T-helper 17 cell (primary cell): ENCODE results near the gene COL2A1. TPM values are rescaled to one million over a fixed set of nuclear protein-coding genes. Genes with fewer than 3 reads are reported as not detected.

Source experiments
- ATAC-seq: fragments of 150-1000 bp; cut with Tn5 transposase; 2 replicates; pipeline ENCODE4 v1.10.0; 2021; ENCODE audit warnings: mild to moderate bottlenecking, moderate library complexity
- DNase-seq, 3 donors: peaks; one replicate each; pipeline versions ENCODE4 v3.0.0 to v3.0.0-alpha.2; 2020 to 2021
- H3K9me3 ChIP-seq: one replicate; pipeline ENCODE4 v1.7.0; 2013; ENCODE audit warnings: low read length, mild to moderate bottlenecking; ENCODE audit not compliant: control insufficient read depth, poor library complexity, severe bottlenecking
- H3K27ac Mint-ChIP-seq: one replicate; pipeline ENCODE4 v1.8.0; 2022; ENCODE audit warnings: mild to moderate bottlenecking, moderate library complexity, mixed read lengths
- H3K27me3 Mint-ChIP-seq: one replicate; pipeline ENCODE4 v1.8.0; 2022; ENCODE audit warnings: mixed read lengths
- H3K36me3 Mint-ChIP-seq: one replicate; pipeline ENCODE4 v1.8.0; 2022; ENCODE audit warnings: low read depth, mixed read lengths
- H3K4me1 Mint-ChIP-seq: one replicate; pipeline ENCODE4 v1.8.0; 2022; ENCODE audit warnings: mild to moderate bottlenecking, mixed read lengths
- H3K4me3 Mint-ChIP-seq: one replicate; pipeline ENCODE4 v1.8.0; 2022; ENCODE audit warnings: mild to moderate bottlenecking, moderate library complexity, mixed read lengths
- total RNA-seq, 4 donors: library from RNA in 2 of 4; stranded (reverse) in 2 of 4; gene quantifications; one replicate each; pipeline ENCODE4 v1.2.3 and lab custom pipeline; 2022 to 2026

The COL2A1 gene
- not detected for total RNA-seq
- total RNA-seq (lab: John Stamatoyannopoulos, UW): 0.08 to 2.3 reads per million in 2 donors

DNA sequence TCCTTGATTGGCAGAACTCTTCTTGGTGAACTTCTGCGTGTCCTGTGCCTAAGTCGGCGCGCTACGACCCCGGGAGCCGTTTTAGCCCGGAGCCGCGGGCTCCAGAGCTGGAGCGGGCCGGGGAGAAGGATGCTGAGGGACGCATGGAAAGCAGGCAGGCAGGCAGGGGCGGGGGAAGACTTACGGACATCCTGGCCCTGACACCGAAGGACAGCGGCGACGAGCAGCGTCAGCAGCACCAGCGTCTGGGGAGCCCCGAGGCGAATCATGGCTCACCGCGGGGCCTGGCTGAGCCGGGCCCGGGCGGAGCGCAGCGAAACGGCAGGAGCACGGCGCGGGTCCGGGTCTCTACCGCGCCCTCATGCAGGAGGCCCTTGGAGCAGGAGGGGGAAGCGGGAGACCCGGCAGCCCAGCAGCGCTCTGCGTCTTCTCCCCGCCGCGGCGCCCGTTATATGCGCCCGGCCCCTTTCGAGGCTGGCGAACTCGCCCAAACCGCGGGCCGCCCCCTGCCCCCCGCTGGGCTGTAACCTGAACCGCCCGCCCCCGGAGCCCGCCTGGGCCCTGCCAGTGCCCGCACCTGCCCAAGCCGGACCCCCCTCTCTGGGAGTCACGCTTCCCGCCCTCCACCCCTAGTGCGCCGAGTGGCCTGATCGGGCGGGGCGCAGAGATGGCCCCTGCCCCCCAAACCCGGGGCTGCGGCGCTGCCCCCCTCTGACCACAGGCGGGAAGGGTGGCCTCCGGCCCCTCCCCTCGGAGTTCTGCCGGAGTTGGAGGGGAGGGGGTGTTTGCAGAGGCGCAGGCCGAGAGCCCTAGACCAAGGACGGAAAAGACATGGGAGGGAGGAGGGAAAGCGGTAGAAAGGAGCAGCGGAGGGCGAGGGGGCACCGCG, at the start of gene COL2A1:
Gene COL2A1, minus strand, starts transcription at position 424 of the 889 bp plus-strand sequence. Its CDS starts 155 bp downstream, at position 269.
- Mint-ChIP-seq H3K4me1 (peaks cover 34% of the 10 kb centered on the region), H3K27me3 (peaks cover 81% of the 10 kb centered on the region), H3K4me3 (peak within 1 kb of the TSS; percentile 86), H3K27ac (no peak within 1 kb of the TSS), H3K36me3 (peaks cover 2% of the 10 kb centered on the region)
- DNase-seq: no peak
- peak; percentile 57 for ATAC-seq
- no peaks in the 10 kb centered on the region for H3K9me3 ChIP-seq

DNA sequence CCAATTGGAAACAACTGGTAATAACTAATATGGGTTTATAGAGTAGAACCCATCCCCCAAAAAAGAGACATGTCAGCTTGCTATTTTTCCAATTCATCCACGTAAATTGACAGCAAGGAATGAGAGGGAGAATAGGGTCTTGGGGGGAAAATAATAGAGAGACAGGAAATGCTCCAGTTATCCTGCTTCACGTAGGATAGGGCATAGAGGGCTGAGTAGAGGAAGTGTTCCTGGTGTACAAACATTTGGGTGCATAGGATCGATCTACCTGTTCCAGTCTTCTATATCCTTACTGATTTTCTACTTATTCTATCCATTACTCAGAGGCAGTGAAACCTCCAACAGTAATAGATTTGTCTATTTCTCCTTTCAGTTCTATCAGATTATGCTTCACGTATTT, 49.6 kb upstream of the COL2A1 start:
- Mint-ChIP-seq H3K27me3 (no peaks in the 10 kb centered on the region), H3K36me3 (peaks cover 9% of the 10 kb centered on the region), H3K4me1 (peaks cover 8% of the 10 kb centered on the region), H3K27ac (no peak overlapping the region), H3K4me3 (no peak overlapping the region)
- no peak for ATAC-seq
- H3K9me3 ChIP-seq: no peaks in the 10 kb centered on the region
- no peak for DNase-seq

DNA sequence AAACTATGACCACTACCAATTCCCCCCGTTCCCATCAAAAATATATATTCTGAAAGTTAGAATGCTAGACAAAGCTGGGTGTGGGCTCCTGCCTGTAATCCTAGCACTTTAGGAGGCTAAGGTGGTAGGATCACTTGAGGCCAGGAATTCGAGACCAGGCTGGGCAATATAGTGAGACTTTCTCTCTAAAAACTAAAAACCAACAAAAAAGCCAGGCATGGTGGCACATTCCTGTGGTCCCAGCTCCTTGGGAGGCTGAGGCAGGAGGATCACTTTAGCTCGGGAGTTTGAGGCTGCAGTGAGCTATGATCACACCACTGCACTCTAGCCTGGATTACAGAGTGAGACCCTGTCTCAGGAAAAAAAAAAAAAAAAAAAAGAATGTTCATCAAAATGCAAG, 48.8 kb upstream of the COL2A1 start:
- H3K27me3 Mint-ChIP-seq: no peaks in the 10 kb centered on the region
- H3K36me3 Mint-ChIP-seq: peaks cover 8% of the 10 kb centered on the region
- H3K4me3 Mint-ChIP-seq: no peak overlapping the region
- H3K9me3 ChIP-seq: no peaks in the 10 kb centered on the region
- DNase-seq (no peak), ATAC-seq (no peak)
- peaks cover 11% of the 10 kb centered on the region for H3K4me1 Mint-ChIP-seq
- no peak overlapping the region for H3K27ac Mint-ChIP-seq

DNA sequence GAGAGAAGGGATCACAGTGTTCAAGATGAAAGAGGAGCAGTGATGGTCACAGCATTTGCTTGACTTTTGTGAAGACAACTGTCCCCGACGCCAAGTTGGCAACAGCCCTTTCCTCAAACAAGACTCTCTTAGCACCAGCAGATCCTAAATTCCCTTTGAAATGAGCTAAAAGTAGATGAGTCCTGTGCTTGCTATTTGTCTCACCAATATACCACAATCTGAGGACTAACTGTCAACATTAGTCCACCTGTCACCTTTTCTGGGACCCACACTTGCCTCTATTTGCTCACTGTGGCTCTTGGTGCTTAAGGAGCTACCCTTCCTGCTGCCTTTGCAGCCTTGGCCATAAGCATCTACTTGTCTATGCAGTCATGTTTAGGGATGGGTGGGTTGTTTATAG, 47.4 kb upstream of the COL2A1 start:
- no peak for DNase-seq
- H3K36me3 Mint-ChIP-seq: peaks cover 10% of the 10 kb centered on the region
- no peaks in the 10 kb centered on the region for H3K9me3 ChIP-seq
- peaks cover 11% of the 10 kb centered on the region for H3K4me1 Mint-ChIP-seq
- no peak for ATAC-seq
- H3K4me3 Mint-ChIP-seq: no peak overlapping the region
- peak overlapping the region; percentile 11 for H3K27ac Mint-ChIP-seq
- H3K27me3 Mint-ChIP-seq: no peaks in the 10 kb centered on the region

DNA sequence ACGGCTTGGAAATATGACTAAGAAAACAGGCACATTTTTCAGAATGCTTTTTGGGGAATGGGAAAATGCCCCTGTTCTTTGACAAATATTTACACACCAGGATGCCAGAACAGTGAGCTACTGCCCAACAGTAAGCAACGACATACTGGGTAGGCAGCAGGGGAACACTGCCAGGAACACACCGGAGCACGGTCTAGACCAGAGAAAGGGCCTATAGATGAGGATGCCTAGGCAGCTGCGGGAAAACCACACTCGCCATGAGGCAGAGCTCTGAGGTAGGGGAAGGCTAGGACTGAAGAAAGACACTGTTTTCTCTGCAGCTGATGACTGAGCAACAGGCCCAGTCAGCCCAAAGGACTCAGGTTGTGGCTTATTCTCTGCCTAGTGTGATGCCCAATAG, 45.9 kb upstream of the COL2A1 start:
- H3K9me3 ChIP-seq: no peaks in the 10 kb centered on the region
- H3K27me3 Mint-ChIP-seq: no peaks in the 10 kb centered on the region
- ATAC-seq: no peak
- H3K4me1 Mint-ChIP-seq: peaks cover 11% of the 10 kb centered on the region
- no peak overlapping the region for H3K4me3 Mint-ChIP-seq
- peaks cover 13% of the 10 kb centered on the region for H3K36me3 Mint-ChIP-seq
- no peak overlapping the region for H3K27ac Mint-ChIP-seq
- DNase-seq: no peak

DNA sequence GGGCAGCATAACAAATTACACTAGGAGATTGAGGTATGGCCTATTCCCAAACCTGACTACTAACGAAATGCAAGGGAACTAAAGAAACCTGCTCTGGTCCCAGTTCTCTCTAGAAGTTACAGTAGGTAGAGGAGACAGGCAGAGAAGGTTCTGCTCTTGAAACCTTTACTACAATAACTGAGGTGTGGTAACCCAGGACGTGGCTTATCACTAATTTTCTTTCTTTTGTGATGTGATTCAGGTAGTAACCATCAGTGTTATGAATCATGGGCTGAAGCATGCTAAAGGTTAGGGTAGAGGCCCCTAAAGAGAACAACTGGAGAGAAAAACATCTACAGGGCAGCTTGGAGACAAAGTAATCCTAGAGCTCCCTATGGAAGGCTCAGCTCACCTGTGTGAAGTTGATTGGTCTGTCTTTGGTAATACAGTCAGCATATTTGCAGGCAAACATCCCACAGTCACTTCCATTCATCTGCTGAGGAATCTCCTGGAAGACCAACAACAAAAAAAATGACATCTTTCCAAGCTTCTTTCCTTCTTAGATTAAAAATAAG, 41.8 kb upstream of the COL2A1 start:
- Mint-ChIP-seq H3K4me1 (peaks cover 7% of the 10 kb centered on the region), H3K27me3 (no peaks in the 10 kb centered on the region), H3K4me3 (no peak overlapping the region), H3K36me3 (peaks cover 13% of the 10 kb centered on the region), H3K27ac (peak overlapping the region; percentile 3)
- no peaks in the 10 kb centered on the region for H3K9me3 ChIP-seq
- ATAC-seq: no peak
- DNase-seq: no peak

DNA sequence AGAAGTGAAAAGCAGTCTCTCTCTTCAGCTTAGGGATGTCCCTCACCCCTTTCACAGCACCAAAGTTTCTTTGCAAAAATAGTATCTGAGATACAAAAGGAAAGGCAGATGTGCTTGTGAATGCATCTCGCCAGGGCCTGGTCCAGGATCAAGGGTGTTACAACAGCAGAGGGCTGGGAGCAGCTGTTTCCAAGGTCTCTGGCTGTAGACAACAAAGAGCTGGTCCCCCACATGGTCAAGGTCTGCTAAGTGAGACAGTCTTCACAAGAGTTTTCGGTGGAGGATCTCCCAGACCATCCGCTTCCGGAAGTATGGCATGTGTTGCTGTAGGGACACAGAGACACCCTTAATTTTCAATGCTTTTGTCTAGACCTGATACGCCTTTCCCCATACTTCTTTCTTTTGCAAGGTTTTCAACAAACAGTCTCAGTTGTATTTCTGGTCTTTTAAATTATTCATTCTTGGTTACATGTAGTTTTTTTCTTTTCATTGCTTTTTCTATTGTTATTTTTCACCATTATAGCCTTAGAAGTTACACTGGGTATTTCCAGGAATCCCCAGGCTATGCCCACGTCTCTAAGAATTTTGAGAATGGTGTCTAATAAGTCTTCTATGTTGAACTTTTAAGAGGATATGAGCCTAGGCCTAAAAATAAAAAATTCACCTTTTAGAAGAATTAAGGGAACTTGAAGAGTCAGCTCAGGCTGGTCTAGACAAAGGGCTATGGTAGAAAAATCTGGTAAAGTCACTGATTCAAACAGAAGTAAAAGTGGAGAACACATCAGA, 41.0 kb upstream of the COL2A1 start:
- Mint-ChIP-seq H3K4me1 (peaks cover 7% of the 10 kb centered on the region), H3K27ac (peak overlapping the region; percentile 3), H3K27me3 (no peaks in the 10 kb centered on the region), H3K4me3 (no peak overlapping the region), H3K36me3 (peaks cover 13% of the 10 kb centered on the region)
- no peak for ATAC-seq
- H3K9me3 ChIP-seq: no peaks in the 10 kb centered on the region
- no peak for DNase-seq

DNA sequence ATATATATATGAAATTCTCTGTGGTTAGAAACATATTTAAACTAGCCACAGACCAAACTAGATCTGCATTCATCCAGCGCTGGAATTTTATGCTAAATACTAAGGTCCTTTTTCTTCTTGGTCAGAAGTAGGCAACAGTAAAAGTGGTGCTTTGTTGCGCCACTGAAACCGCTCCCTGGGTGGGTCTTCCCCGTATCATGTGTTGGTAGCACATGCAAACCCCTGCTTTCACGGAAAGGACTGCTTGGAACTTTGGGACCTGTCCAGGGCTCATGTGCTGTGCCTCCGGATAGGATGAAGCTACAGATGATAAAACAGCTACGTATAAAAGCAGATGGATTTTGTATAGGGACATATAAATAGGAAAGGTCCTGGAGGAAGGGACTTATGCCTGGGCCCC, 40.1 kb upstream of the COL2A1 start:
- Mint-ChIP-seq H3K4me1 (peaks cover 7% of the 10 kb centered on the region), H3K27ac (no peak overlapping the region), H3K27me3 (no peaks in the 10 kb centered on the region), H3K36me3 (peaks cover 13% of the 10 kb centered on the region), H3K4me3 (no peak overlapping the region)
- no peak for ATAC-seq
- no peak for DNase-seq
- no peaks in the 10 kb centered on the region for H3K9me3 ChIP-seq

DNA sequence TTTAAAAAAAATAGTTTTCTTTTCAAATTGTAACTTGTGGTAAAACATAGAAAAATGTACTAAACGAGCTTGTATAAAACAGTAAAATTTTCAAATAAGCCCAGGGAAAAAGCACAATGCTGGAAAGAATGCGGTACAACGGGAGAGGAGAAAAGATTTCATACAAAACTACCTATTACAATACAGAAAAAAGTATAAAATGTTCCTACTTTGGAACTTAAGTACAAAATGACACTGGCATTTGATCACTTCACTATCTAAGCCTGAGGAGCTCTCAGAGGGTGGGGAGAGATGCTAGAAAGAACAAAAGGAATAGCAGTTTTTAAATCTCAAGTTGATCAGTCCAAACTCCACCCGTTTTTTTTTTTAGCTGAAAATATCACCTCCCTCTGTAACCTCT, 39.5 kb upstream of the COL2A1 start:
- Mint-ChIP-seq H3K4me1 (peaks cover 5% of the 10 kb centered on the region), H3K27me3 (no peaks in the 10 kb centered on the region), H3K27ac (peak overlapping the region; percentile 80), H3K4me3 (no peak overlapping the region), H3K36me3 (peaks cover 7% of the 10 kb centered on the region)
- no peaks in the 10 kb centered on the region for H3K9me3 ChIP-seq
- no peak for ATAC-seq
- DNase-seq: no peak

DNA sequence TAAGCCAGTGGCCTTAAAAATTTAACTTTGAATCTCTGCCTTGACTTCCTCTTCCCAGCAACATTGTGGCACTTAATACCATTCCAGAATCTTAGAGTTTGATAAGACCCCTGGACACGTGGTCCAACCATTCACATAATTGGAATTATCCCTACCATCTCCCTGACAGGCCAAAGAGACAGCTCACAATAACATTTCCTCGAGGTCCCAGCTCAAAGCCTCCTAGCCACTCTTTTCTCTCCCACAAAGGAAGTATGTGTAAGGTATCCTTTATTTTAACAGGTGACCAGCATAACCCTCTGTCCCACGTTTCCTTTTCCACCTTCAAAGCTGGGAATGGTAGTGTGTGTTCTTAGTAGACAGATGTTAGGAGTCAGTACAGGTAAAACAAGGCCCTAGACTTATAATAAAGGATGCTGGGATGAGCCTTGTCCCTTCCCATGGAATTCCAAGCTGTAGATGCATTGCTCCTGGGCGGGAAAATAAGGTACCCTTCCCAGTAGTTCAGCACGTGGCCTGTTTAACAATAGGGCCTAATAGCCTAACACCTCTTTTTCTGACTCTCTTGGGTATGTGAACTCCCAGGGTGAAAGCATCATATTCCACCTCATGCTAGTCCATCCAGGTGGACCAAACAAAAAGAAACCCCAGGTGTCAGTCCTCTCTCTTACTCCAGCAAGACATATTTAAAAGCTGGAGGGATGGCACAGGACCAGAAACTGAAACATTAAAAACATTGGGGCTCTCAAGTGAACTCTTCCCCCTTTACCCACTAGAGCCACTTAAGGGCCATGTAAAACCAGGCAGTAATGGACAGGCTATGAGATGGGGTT, 37.5 kb upstream of the COL2A1 start:
- no peak for DNase-seq
- no peak overlapping the region for H3K27ac Mint-ChIP-seq
- H3K4me3 Mint-ChIP-seq: no peak overlapping the region
- peaks cover 16% of the 10 kb centered on the region for H3K4me1 Mint-ChIP-seq
- no peaks in the 10 kb centered on the region for H3K27me3 Mint-ChIP-seq
- H3K36me3 Mint-ChIP-seq: peaks cover 3% of the 10 kb centered on the region
- no peak for ATAC-seq
- no peaks in the 10 kb centered on the region for H3K9me3 ChIP-seq

DNA sequence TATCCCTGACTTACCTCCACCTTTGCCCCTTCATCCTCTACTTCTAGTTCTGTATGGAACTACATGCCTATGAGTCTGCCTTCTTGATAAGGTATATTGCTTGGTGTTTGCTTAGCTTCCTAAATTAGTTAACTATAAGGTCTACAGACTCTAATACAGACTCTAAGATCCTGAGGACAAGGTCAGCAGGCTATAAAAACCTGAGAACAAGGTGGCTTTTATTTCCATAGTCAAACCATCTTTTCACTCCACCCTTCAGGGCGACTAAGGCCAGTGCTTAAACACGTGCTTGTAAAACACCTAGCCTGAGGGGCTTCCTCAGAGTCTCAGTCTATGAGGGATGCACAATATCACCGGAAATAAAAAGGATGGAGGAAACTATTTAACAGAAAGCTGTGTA, 36.1 kb upstream of the COL2A1 start:
- peaks cover 2% of the 10 kb centered on the region for H3K36me3 Mint-ChIP-seq
- H3K4me1 Mint-ChIP-seq: peaks cover 16% of the 10 kb centered on the region
- H3K27ac Mint-ChIP-seq: no peak overlapping the region
- no peaks in the 10 kb centered on the region for H3K9me3 ChIP-seq
- no peak for ATAC-seq
- DNase-seq: no peak
- no peak overlapping the region for H3K4me3 Mint-ChIP-seq
- no peaks in the 10 kb centered on the region for H3K27me3 Mint-ChIP-seq

DNA sequence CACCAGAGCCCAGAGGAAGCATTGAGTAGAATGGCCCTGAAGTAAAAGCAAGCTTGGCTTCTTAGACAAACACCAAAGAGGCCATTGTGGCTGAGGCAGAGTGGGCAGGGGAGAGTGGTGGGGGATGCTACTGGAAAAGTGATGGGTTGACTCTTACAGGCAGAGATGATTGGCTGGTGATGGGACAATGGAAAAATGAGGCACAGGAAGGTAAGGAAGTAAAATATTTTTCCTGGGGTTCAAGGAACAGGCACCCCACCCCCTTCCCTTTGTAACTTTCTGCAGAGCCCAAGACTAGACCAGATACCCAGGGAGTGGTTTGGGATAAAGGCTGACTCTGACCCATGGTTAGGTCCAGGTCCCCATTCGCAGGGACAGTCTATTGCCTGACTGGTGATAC, 34.9 kb upstream of the COL2A1 start:
- peaks cover 16% of the 10 kb centered on the region for H3K4me1 Mint-ChIP-seq
- no peaks in the 10 kb centered on the region for H3K27me3 Mint-ChIP-seq
- H3K4me3 Mint-ChIP-seq: no peak overlapping the region
- no peaks in the 10 kb centered on the region for H3K36me3 Mint-ChIP-seq
- H3K9me3 ChIP-seq: no peaks in the 10 kb centered on the region
- ATAC-seq: no peak
- H3K27ac Mint-ChIP-seq: no peak overlapping the region
- DNase-seq: no peak

DNA sequence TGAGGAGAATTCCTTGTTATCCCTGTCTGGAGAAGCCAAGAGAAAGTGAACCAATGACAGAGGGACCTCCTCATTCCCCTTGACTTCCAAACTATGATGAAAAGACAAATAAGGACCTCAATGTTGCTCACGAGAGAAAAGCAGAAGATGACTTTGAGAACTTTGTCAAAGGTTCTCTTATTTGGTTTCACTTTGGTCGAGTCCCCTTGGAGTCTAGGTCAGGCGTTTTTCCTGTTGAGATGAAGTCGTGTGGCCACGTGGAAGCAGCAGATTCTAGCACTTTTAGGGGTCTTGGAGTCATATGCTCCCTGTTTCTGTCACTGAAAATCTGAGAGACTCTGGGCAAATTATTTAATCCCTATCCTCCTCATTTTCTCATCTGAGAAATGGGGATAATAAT, 33.8 kb upstream of the COL2A1 start:
- no peak overlapping the region for H3K27ac Mint-ChIP-seq
- DNase-seq (no peak), ATAC-seq (no peak)
- H3K36me3 Mint-ChIP-seq: no peaks in the 10 kb centered on the region
- H3K4me3 Mint-ChIP-seq: no peak overlapping the region
- H3K27me3 Mint-ChIP-seq: no peaks in the 10 kb centered on the region
- no peaks in the 10 kb centered on the region for H3K9me3 ChIP-seq
- H3K4me1 Mint-ChIP-seq: peaks cover 16% of the 10 kb centered on the region
